MG63 (cell line): ENCODE measurements around the gene HOXB6. TPM values are rescaled to one million over a fixed set of nuclear protein-coding genes. Genes with fewer than 3 reads are reported as not detected.

Experiments
- DNase-seq: peaks from one replicate; pipeline ENCODE4 v3.0.0-alpha.2; 2020
- H3K27me3 ChIP-seq: fragments of 250-450 bp; sonication (Bioruptor Pico); 2 replicates; pipeline ENCODE4 v1.5.1; 2020; ENCODE audit warnings: mild to moderate bottlenecking, moderate library complexity
- H3K36me3 ChIP-seq: fragments of 250-450 bp; sonication (Bioruptor Pico); 2 replicates; pipeline ENCODE4 v1.5.1; 2020; ENCODE audit warnings: mild to moderate bottlenecking, moderate library complexity
- H3K4me3 ChIP-seq: fragments of 250-450 bp; sonication (Bioruptor Pico); 2 replicates; pipeline ENCODE4 v1.5.1; 2020; ENCODE audit warnings: mild to moderate bottlenecking, moderate library complexity
- H3K9me3 ChIP-seq: fragments of 250-450 bp; sonication (Bioruptor Pico); 2 replicates; pipeline ENCODE4 v1.5.1; 2020; ENCODE audit warnings: mild to moderate bottlenecking, moderate library complexity
- total RNA-seq: library from RNA; depleted of rRNA; stranded (reverse); fragments of >200 nt; shearing (Covaris generic); gene quantifications from 2 replicates; pipeline ENCODE4 v1.2.3, GENCODE V29; 2014; ENCODE audit warnings: low replicate concordance

HOXB6 gene
- total RNA-seq, 1 experiment from 2014 or later, result 7.0 TPM

GRCh38 chr17:48605991-48606891 is 1.5 kb upstream of the HOXB6 start:
- H3K4me3 ChIP-seq, result no peak overlapping the region
- H3K9me3 ChIP-seq, result no peaks in the 10 kb centered on the region
- DNase-seq, result no peak
- H3K27me3 ChIP-seq, result no peaks in the 10 kb centered on the region
- peaks cover 7% of the 10 kb centered on the region for H3K36me3 ChIP-seq

GRCh38 chr17:48605409-48605919 is 678 bp upstream of the HOXB6 start:
- H3K36me3 ChIP-seq, result peaks cover 10% of the 10 kb centered on the region
- no peak for DNase-seq
- H3K4me3 ChIP-seq, result peak overlapping the region; percentile 79
- H3K9me3 ChIP-seq, result no peaks in the 10 kb centered on the region
- no peaks in the 10 kb centered on the region for H3K27me3 ChIP-seq

- H3K36me3 ChIP-seq, result peaks cover 10% of the 10 kb centered on the region
- no peaks in the 10 kb centered on the region for H3K9me3 ChIP-seq
- no peaks in the 10 kb centered on the region for H3K27me3 ChIP-seq
- peak overlapping the region; percentile 79 for H3K4me3 ChIP-seq
- DNase-seq, result peak; percentile 79
Measured at GRCh38 chr17:48603959-48604769, 622 bp downstream of the HOXB6 start.

GRCh38 chr17:48601539-48602425 is 3.0 kb downstream of the HOXB6 start:
- Histone ChIP-seq H3K9me3 (no peaks in the 10 kb centered on the region), H3K36me3 (peaks cover 13% of the 10 kb centered on the region), H3K27me3 (no peaks in the 10 kb centered on the region), H3K4me3 (peak overlapping the region; percentile 79)
- no peak for DNase-seq

GRCh38 chr17:48601207-48601538 is 3.6 kb downstream of the HOXB6 start:
- no peak for DNase-seq
- H3K27me3 ChIP-seq, result no peaks in the 10 kb centered on the region

GRCh38 chr17:48600244-48601098 is 4.3 kb downstream of the HOXB6 start:
- peaks cover 26% of the 10 kb centered on the region for H3K36me3 ChIP-seq

More at GRCh38 chr17:48601207-48601538, 3.6 kb downstream of the HOXB6 start:
- H3K9me3 ChIP-seq, result no peaks in the 10 kb centered on the region
- no peak overlapping the region; the same call in 1 of the 2 replicates for H3K4me3 ChIP-seq
- H3K36me3 ChIP-seq, result peaks cover 19% of the 10 kb centered on the region

GRCh38 chr17:48599354-48599753 is 5.4 kb downstream of the HOXB6 start:
- H3K9me3 ChIP-seq, result no peaks in the 10 kb centered on the region
- H3K36me3 ChIP-seq, result peaks cover 36% of the 10 kb centered on the region
- DNase-seq, result no peak
- no peak overlapping the region for H3K4me3 ChIP-seq
- H3K27me3 ChIP-seq, result no peaks in the 10 kb centered on the region

More at GRCh38 chr17:48600244-48601098, 4.3 kb downstream of the HOXB6 start:
- Histone ChIP-seq H3K27me3 (no peaks in the 10 kb centered on the region), H3K9me3 (no peaks in the 10 kb centered on the region), H3K4me3 (no peak overlapping the region)
- DNase-seq, result no peak

GRCh38 chr17:48598736-48599135 is 6.0 kb downstream of the HOXB6 start:
- H3K27me3 ChIP-seq, result no peaks in the 10 kb centered on the region
- no peak for DNase-seq
- peaks cover 39% of the 10 kb centered on the region for H3K36me3 ChIP-seq
- no peaks in the 10 kb centered on the region for H3K9me3 ChIP-seq
- H3K4me3 ChIP-seq, result peak overlapping the region; percentile 64

- H3K36me3 ChIP-seq, result peaks cover 39% of the 10 kb centered on the region
- H3K4me3 ChIP-seq, result peak overlapping the region; percentile 64
- peak; percentile 88 for DNase-seq
- H3K27me3 ChIP-seq, result no peaks in the 10 kb centered on the region
- no peaks in the 10 kb centered on the region for H3K9me3 ChIP-seq
Measured at GRCh38 chr17:48597778-48598631, 6.8 kb downstream of the HOXB6 start.

- no peaks in the 10 kb centered on the region for H3K9me3 ChIP-seq
- H3K27me3 ChIP-seq, result no peaks in the 10 kb centered on the region
- H3K36me3 ChIP-seq, result peaks cover 40% of the 10 kb centered on the region
- H3K4me3 ChIP-seq, result peak overlapping the region; percentile 64
- DNase-seq, result no peak
Measured at GRCh38 chr17:48597528-48597777, 7.3 kb downstream of the HOXB6 start.

- peak overlapping the region; percentile 64 for H3K4me3 ChIP-seq
- H3K36me3 ChIP-seq, result peaks cover 43% of the 10 kb centered on the region
- no peaks in the 10 kb centered on the region for H3K27me3 ChIP-seq
- no peaks in the 10 kb centered on the region for H3K9me3 ChIP-seq
- no peak for DNase-seq
Measured at GRCh38 chr17:48596735-48597527, 7.9 kb downstream of the HOXB6 start.

- H3K9me3 ChIP-seq, result no peaks in the 10 kb centered on the region
- H3K36me3 ChIP-seq, result peaks cover 48% of the 10 kb centered on the region
- no peak overlapping the region for H3K4me3 ChIP-seq
- no peak for DNase-seq
- H3K27me3 ChIP-seq, result no peaks in the 10 kb centered on the region
Measured at GRCh38 chr17:48596000-48596734, 8.6 kb downstream of the HOXB6 start.

GRCh38 chr17:48595278-48595999 is 9.3 kb downstream of the HOXB6 start:
- H3K27me3 ChIP-seq, result no peaks in the 10 kb centered on the region
- no peak for DNase-seq
- peaks cover 49% of the 10 kb centered on the region for H3K36me3 ChIP-seq
- H3K4me3 ChIP-seq, result no peak overlapping the region
- no peaks in the 10 kb centered on the region for H3K9me3 ChIP-seq
